ENCODE data around the gene RAE1.

- TF ChIP-seq CTCF (conservative IDR thresholded peaks at IDR 0.05 in 1 of 2, IDR thresholded peaks at IDR 0.05 in 1 of 2; ENCODE audit: low read depth in 1 of 2, low read length in 2 of 2) (no peak), EZH2 (IDR thresholded peaks at IDR 0.05; ENCODE audit: low read length, missing control alignments) (no peak)
These were observed 23.4 kb downstream of the RAE1 start for GRCh38 chr20:57374343-57374930.

Measured in fibroblast of lung (primary cell).